Upper lobe of left lung (tissue), 4 donors: ENCODE measurements around the gene ATRNL1.

ENCODE experiments used
- CTCF ChIP-seq, 6 experiments: fragments of 450-650 bp in 4 of 6; fragments of 200-600 bp in 2 of 6; sonication (generic) in 2 of 6; IDR thresholded peaks; one replicate each; pipeline ENCODE4 v1.5.1; 2016 to 2019; ENCODE audit warnings: antibody characterized with exemption in 6 of 6
- EP300 ChIP-seq, 4 donors: sonication (generic); formaldehyde crosslinking; IDR thresholded peaks; one replicate each; pipeline ENCODE4 v1.5.1; 2017; ENCODE audit warnings: antibody characterized with exemption in 4 of 4, control low read depth in 2 of 4
- POLR2A ChIP-seq, 4 donors: fragments of 450-650 bp; IDR thresholded peaks; one replicate each; pipeline ENCODE4 v1.5.1; 2016 to 2017; ENCODE audit warnings: antibody characterized with exemption in 4 of 4, mild to moderate bottlenecking in 2 of 4
- POLR2AphosphoS5 ChIP-seq, 2 donors: sonication (generic); formaldehyde crosslinking; IDR thresholded peaks; one replicate each; pipeline ENCODE4 v1.5.1; 2017; ENCODE audit warnings: antibody characterized with exemption in 2 of 2

- no peak for TF ChIP-seq CTCF (IDR thresholded peaks at IDR 0.05)
- TF ChIP-seq POLR2AphosphoS5 (IDR thresholded peaks at IDR 0.05) = no peak
- no peak for TF ChIP-seq EP300 (IDR thresholded peaks at IDR 0.05)
- no peak for TF ChIP-seq POLR2A (IDR thresholded peaks at IDR 0.05)
These were observed 179.3 kb downstream of the ATRNL1 start for GRCh38 chr10:115272482-115272881.
